GM12878 (cell line): Measurements from ENCODE around the gene BCKDHA. TPM values are rescaled to one million over a fixed set of nuclear protein-coding genes. Genes with fewer than 3 reads are reported as not detected.

ENCODE experiments used
- ATAC-seq: fragments of 200-7000 bp; cut with Tn5 transposase; 3 replicates; pipeline ENCODE4 v1.9.1; 2020; ENCODE audit warnings: mild to moderate bottlenecking, moderate library complexity
- BruUV-seq: library from RNA; stranded (reverse); fragments of 400-500 nt; replicated peaks from 2 replicates; lab custom pipeline; 2021; lab: Mats Ljungman, UMichigan
- CTCF ChIA-PET: fragments of 300-600 bp; sonication (Branson Sonifier 250); formaldehyde crosslinking; extraction: SDS; loops from one replicate; lab custom pipeline; 2021; ENCODE audit warnings: inconsistent platforms; lab: Yijun Ruan, JAX
- POLR2A ChIA-PET: fragments of 350-600 bp; formaldehyde crosslinking; extraction: SDS; loops from one replicate; lab custom pipeline; 2021; ENCODE audit warnings: inconsistent platforms; lab: Charles Lee
- RAD21 ChIA-PET: fragments of 300-600 bp; sonication (Branson Sonifier 250); formaldehyde crosslinking; loops from one replicate; lab custom pipeline; 2023; ENCODE audit warnings: antibody characterized with exemption; ENCODE audit not compliant: unreplicated experiment; lab: Charles Lee
- SMC1A ChIA-PET: fragments of 300-600 bp; sonication (Branson Sonifier 250); formaldehyde crosslinking; loops from one replicate; lab custom pipeline; 2023; ENCODE audit not compliant: unreplicated experiment, uncharacterized antibody; lab: Charles Lee
- DNase-seq: peaks from one replicate; pipeline ENCODE4 v3.0.0-alpha.2; 2011; ENCODE audit warnings: low read depth, low spot score
- FAIRE-seq: peaks from 3 replicates; lab custom pipeline; 2011; peaks lifted over from hg19 to GRCh38; lab: Jason Lieb, UNC
- H2AFZ ChIP-seq: 2 replicates; pipeline ENCODE4 v1.6.0; 2011; ENCODE audit warnings: low read depth, low read length, control low read depth; ENCODE audit not compliant: control insufficient read depth
- H3K27ac ChIP-seq: 2 replicates; pipeline ENCODE4 v1.5.1; 2011; ENCODE audit warnings: control low read depth; ENCODE audit not compliant: control insufficient read depth, insufficient read depth
- H3K27me3 ChIP-seq, 2 experiments: replicated peaks in 1 of 2; 2 replicates each; pipeline versions ENCODE4 v1.6.0 to v1.6.1; 2011; ENCODE audit warnings: low read length in 1 of 2; ENCODE audit not compliant: control insufficient read depth in 2 of 2, insufficient read depth in 2 of 2
- H3K36me3 ChIP-seq, 2 experiments: 2 replicates each; pipeline ENCODE4 v1.5.1; 2011; ENCODE audit warnings: low read length in 1 of 2; ENCODE audit not compliant: control insufficient read depth in 2 of 2, insufficient read depth in 2 of 2
- H3K4me1 ChIP-seq: 2 replicates; pipeline ENCODE4 v1.6.1; 2011; ENCODE audit warnings: mild to moderate bottlenecking, low read length, moderate library complexity, mixed read lengths; ENCODE audit not compliant: control insufficient read depth, insufficient read depth
- H3K4me2 ChIP-seq: 2 replicates; pipeline ENCODE4 v1.6.0; 2011; ENCODE audit warnings: control low read depth; ENCODE audit not compliant: control insufficient read depth, insufficient read depth
- H3K4me3 ChIP-seq: fragments of 200-600 bp; sonication (generic); 2 replicates; pipeline ENCODE4 v1.5.1; 2016
- H3K79me2 ChIP-seq: 2 replicates; pipeline ENCODE4 v1.6.0; 2011; ENCODE audit warnings: low read length; ENCODE audit not compliant: control insufficient read depth, insufficient read depth
- H3K9ac ChIP-seq: 2 replicates; pipeline ENCODE4 v1.8.0; 2011; ENCODE audit warnings: low read length, control low read depth, mixed read lengths; ENCODE audit not compliant: control insufficient read depth, insufficient read depth
- H3K9me3 ChIP-seq: replicated peaks from 3 replicates; pipeline ENCODE4 v1.5.1; 2011; ENCODE audit warnings: mild to moderate bottlenecking, low read length; ENCODE audit not compliant: control insufficient read depth, insufficient read depth
- H4K20me1 ChIP-seq: 2 replicates; pipeline ENCODE4 v1.6.0; 2011; ENCODE audit not compliant: control insufficient read depth, insufficient read depth
- CBX5 ChIP-seq: sonication (generic); IDR thresholded peaks from 2 replicates; pipeline ENCODE4 v1.6.1; 2016; ENCODE audit warnings: low read depth, moderate library complexity, mild to moderate bottlenecking, inconsistent platforms
- CEBPB ChIP-seq, 2 experiments: fragments of 150-350 bp in 1 of 2; IDR thresholded peaks; 2 replicates each; pipeline ENCODE4 v1.6.1; 2012 to 2014; ENCODE audit warnings: low read depth in 2 of 2, low read length in 2 of 2, borderline replicate concordance in 1 of 2, inconsistent platforms in 1 of 2
- DPF2 ChIP-seq: fragments of 450-650 bp; IDR thresholded peaks from 2 replicates; pipeline ENCODE4 v1.6.1; 2017; ENCODE audit warnings: mild to moderate bottlenecking
- EED ChIP-seq: sonication (generic); IDR thresholded peaks from 2 replicates; pipeline ENCODE4 v1.6.1; 2016; ENCODE audit warnings: antibody characterized with exemption, low read depth
- EZH2 ChIP-seq: IDR thresholded peaks from 2 replicates; pipeline ENCODE4 v1.6.1; 2012; ENCODE audit warnings: low read depth, mild to moderate bottlenecking, control low read depth, inconsistent platforms, low read length, borderline replicate concordance; ENCODE audit not compliant: control insufficient read depth
- FOS ChIP-seq: IDR thresholded peaks from 3 replicates; pipeline ENCODE4 v1.6.1; 2011; ENCODE audit warnings: borderline replicate concordance; ENCODE audit not compliant: insufficient read length; ENCODE audit errors: extremely low read depth
- MLLT1 ChIP-seq: fragments of 450-650 bp; IDR thresholded peaks from 2 replicates; pipeline ENCODE4 v1.6.1; 2016; ENCODE audit warnings: mild to moderate bottlenecking
- NBN ChIP-seq: fragments of 450-650 bp; IDR thresholded peaks from 2 replicates; pipeline ENCODE4 v1.6.1; 2016
- NFYA ChIP-seq: IDR thresholded peaks from 2 replicates; pipeline ENCODE4 v1.6.1; 2011; ENCODE audit warnings: low read depth, mild to moderate bottlenecking, low read length, improper control_type of control experiment, borderline replicate concordance
- SMC3 ChIP-seq: IDR thresholded peaks from 2 replicates; pipeline ENCODE4 v1.6.1; 2011; ENCODE audit warnings: low read length, improper control_type of control experiment, borderline replicate concordance
- SPI1 ChIP-seq: IDR thresholded peaks from 2 replicates; pipeline ENCODE4 v1.6.1; 2011; ENCODE audit warnings: low read depth, mild to moderate bottlenecking, low read length, moderate library complexity, borderline replicate concordance; ENCODE audit not compliant: insufficient read depth
- SRF ChIP-seq, 2 experiments: IDR thresholded peaks; 2 replicates each; pipeline ENCODE4 v1.6.1; 2011; ENCODE audit warnings: low read depth in 2 of 2, low read length in 2 of 2, mild to moderate bottlenecking in 1 of 2, moderate library complexity in 1 of 2
- TCF3 ChIP-seq: IDR thresholded peaks from 2 replicates; pipeline ENCODE4 v1.6.1; 2012; ENCODE audit warnings: low read depth, mild to moderate bottlenecking, low read length, borderline replicate concordance; ENCODE audit not compliant: insufficient read depth
- TCF7 ChIP-seq: IDR thresholded peaks from 2 replicates; pipeline ENCODE4 v1.6.1; 2014; ENCODE audit warnings: antibody characterized with exemption, borderline replicate concordance
- ZNF592 ChIP-seq: fragments of 450-650 bp; IDR thresholded peaks from 2 replicates; pipeline ENCODE4 v1.6.1; 2017; ENCODE audit warnings: mild to moderate bottlenecking, moderate library complexity
- ZNF622 ChIP-seq: fragments of 450-650 bp; IDR thresholded peaks from 2 replicates; pipeline ENCODE4 v1.6.1; 2017; ENCODE audit warnings: mild to moderate bottlenecking, inconsistent platforms
- WGBS: methylation state at CpG from one replicate; pipeline ENCODE4 v1.1.6; 2016; ENCODE audit warnings: low lambda C conversion rate; ENCODE audit not compliant: insufficient replicate concordance, insufficient coverage; ENCODE audit errors: missing lambda C conversion rate; 5-methylcytosine and 5-hydroxymethylcytosine counted together
- in situ Hi-C: fragments of 300-500 bp; cut with MboI; formaldehyde crosslinking; loops from 9 replicates; pipeline ENCODE4 v1.14.3; 2018; ENCODE audit warnings: mixed read lengths
- intact Hi-C: fragments of 100-400 bp; cut with micrococcal nuclease; formaldehyde crosslinking; loops from one replicate; pipeline ENCODE4 v1.14.2; 2022; ENCODE audit not compliant: unreplicated experiment
- polyA plus RNA-seq, 11 experiments: library from polyadenylated mRNA; depleted of rRNA in 4 of 11; unstranded in 6 of 11; stranded (reverse) in 5 of 11; fragments of >200 nt; fragmentation: Nextera tagmentation in 4 of 11; fragmentation: Illumina TruSeq in 1 of 11; extraction: Ambion mirVana in 4 of 11; extraction: Trizol in 1 of 11; gene quantifications; 1 replicate in 1 of 11; 2 replicates in 10 of 11; pipeline versions ENCODE4 v1.2.1 to v1.2.3, GENCODE V29; 2011 to 2016; ENCODE audit warnings: inconsistent platforms in 2 of 11, missing spikeins in 2 of 11, low read depth in 1 of 11
- total RNA-seq, 4 experiments: library from RNA; depleted of rRNA in 3 of 4; stranded (reverse); fragments of >200 nt in 3 of 4; fragmentation: Illumina TruSeq in 1 of 4; extraction: Trizol in 1 of 4; gene quantifications; 2 replicates each; pipeline versions ENCODE4 v1.2.1 to v1.2.3, GENCODE V29; 2013 to 2021

Gene BCKDHA
- total and polyA plus RNA-seq, 10 of the 15 experiments (the other 5 are each of a cell fraction or from before 2014, with no cell fraction given) = 9.9 to 107 (median 46.4) TPM

DNA sequence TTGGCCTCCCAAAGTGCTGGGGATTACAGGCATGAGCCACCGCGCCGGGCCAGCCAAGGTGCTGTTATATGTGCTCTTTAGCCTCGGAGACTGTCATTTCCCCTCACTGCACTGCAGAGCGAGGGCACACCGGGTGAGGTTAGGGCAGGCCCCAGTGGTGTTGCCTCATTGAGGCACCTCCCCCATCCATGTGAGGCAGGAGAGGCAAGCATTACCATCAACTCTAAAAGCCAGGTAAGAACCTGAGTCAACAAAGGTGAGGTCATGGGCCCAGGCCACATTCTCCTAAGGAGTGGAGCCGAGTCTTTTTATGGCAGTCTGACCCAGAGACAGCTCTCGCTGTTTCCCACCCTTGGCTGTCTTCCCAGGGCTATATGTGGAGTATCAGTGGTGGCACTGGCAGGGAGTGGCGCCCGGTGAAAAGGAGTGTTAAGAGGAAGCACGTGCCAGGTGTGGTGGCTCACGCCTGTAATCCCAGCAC, 18.6 kb downstream of the BCKDHA start:
- ChIA-PET SMC1A (no interaction called here), POLR2A (no interaction called here), RAD21 (no interaction called here), CTCF (no interaction called here)
- Histone ChIP-seq H3K27ac (no peak overlapping the region), H2AFZ (no peak overlapping the region), H3K79me2 (no peaks in the 10 kb centered on the region), H3K9ac (no peak overlapping the region), H3K4me3 (no peak overlapping the region), H3K4me2 (no peak overlapping the region), H4K20me1 (no peaks in the 10 kb centered on the region), H3K36me3 (peaks cover 7 to 13% of the 10 kb centered on the region in 2 experiments), H3K4me1 (no peaks in the 10 kb centered on the region), H3K27me3 (no peaks in the 10 kb centered on the region), H3K9me3 (no peaks in the 10 kb centered on the region)
- in situ Hi-C loops = no loop called here
- intact Hi-C loops = no loop called here
- ATAC-seq (no peak), FAIRE-seq (no peak), DNase-seq (no peak)
- no TSS peak for BruUV-seq
- TF ChIP-seq EZH2 = no peak
- TF ChIP-seq SMC3 = no peak
- no peak for TF ChIP-seq MLLT1
- no peak for TF ChIP-seq ZNF592
- no peak for TF ChIP-seq EED
- TF ChIP-seq FOS = no peak
- no peak for TF ChIP-seq CEBPB (IDR thresholded peaks at IDR 0.05; ENCODE audit: borderline replicate concordance in 1 of 2, low read depth in 2 of 2, low read length in 2 of 2)
- no peak for TF ChIP-seq NFYA
- no peak for TF ChIP-seq TCF7
- TF ChIP-seq DPF2 = no peak
- no peak for TF ChIP-seq TCF3
- no peak for TF ChIP-seq NBN
- no peak for TF ChIP-seq SRF (IDR thresholded peaks at IDR 0.05; ENCODE audit: low read depth in 2 of 2, low read length in 2 of 2)
- TF ChIP-seq ZNF622 = no peak
- TF ChIP-seq SPI1 = no peak
- no peak for TF ChIP-seq CBX5
- 95% methylated on average over 12 of the region's 12 CpGs for WGBS
